ENCODE results near the gene POU2F2.

POU2F2 gene

GRCh38 chr19:42099336-42099925 lies 32.8 kb downstream of the POU2F2 start:
- DNase-seq = no peak

- DNase-seq = no peak
Measured at GRCh38 chr19:42098781-42099180, 33.5 kb downstream of the POU2F2 start.

GRCh38 chr19:42097461-42097860 lies 34.8 kb downstream of the POU2F2 start:
- no peak for DNase-seq

GRCh38 chr19:42096255-42096837 lies 35.9 kb downstream of the POU2F2 start:
- no peak for DNase-seq

GRCh38 chr19:42095814-42096230 lies 36.4 kb downstream of the POU2F2 start:
- DNase-seq = no peak

GRCh38 chr19:42095142-42095813 lies 37.0 kb downstream of the POU2F2 start:
- no peak for DNase-seq

- no peak for DNase-seq
Measured at GRCh38 chr19:42093926-42094325, 38.3 kb downstream of the POU2F2 start.

- no peak for DNase-seq
Measured at GRCh38 chr19:42093505-42093904, 38.7 kb downstream of the POU2F2 start.

GRCh38 chr19:42092350-42092749 lies 39.9 kb downstream of the POU2F2 start:
- peak in 1 of 2 donors; percentile 16 for DNase-seq

- no peak for DNase-seq
Measured at GRCh38 chr19:42091742-42092141, 40.5 kb downstream of the POU2F2 start.

- DNase-seq = no peak
Measured at GRCh38 chr19:42091300-42091699, 40.9 kb downstream of the POU2F2 start.

- no peak for DNase-seq
Measured at GRCh38 chr19:42090672-42091071, 41.6 kb downstream of the POU2F2 start.

- DNase-seq = no peak
Measured at GRCh38 chr19:42089772-42090171, 42.5 kb downstream of the POU2F2 start.

- DNase-seq = no peak
Measured at GRCh38 chr19:42089191-42089750, 43.0 kb downstream of the POU2F2 start.

GRCh38 chr19:42088471-42089190 lies 43.6 kb downstream of the POU2F2 start:
- no peak for DNase-seq

GRCh38 chr19:42086770-42087550 lies 45.3 kb downstream of the POU2F2 start:
- no peak for DNase-seq

- DNase-seq = no peak
Measured at GRCh38 chr19:42086188-42086736, 46.0 kb downstream of the POU2F2 start.

- DNase-seq = no peak
Measured at GRCh38 chr19:42083537-42083936, 48.7 kb downstream of the POU2F2 start.

GRCh38 chr19:42081584-42082203 lies 50.6 kb downstream of the POU2F2 start:
- peak; percentile 13 to 37 for DNase-seq

- no peak for DNase-seq
Measured at GRCh38 chr19:42080764-42081375, 51.4 kb downstream of the POU2F2 start.

Data from inflammatory macrophage (primary cell).